GM19035 (cell line): ENCODE measurements around the gene FYTTD1.

ENCODE experiments used
- ATAC-seq: cut with Tn5 transposase; IDR thresholded peaks from one replicate; pipeline ENCODE4 v1.9.1; 2021; ENCODE audit not compliant: unreplicated experiment

FYTTD1 gene

DNA sequence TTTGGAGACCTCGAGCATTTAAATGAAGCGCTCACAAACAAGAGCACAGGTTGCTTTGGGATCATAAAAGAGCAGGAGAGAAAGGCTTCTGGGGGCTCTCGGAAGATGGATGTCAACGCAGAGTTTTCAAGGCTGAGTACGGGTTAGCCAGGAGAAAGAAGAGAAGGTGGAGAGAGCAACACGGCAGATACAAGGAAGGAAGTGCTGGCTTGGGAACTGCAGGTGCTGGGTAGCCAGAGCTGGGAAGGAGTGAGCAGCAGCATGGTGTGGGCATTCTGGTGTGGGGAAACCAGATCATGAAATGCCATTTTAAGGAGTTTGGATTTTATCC is 12.4 kb upstream of the FYTTD1 start:
- no peak for ATAC-seq

DNA sequence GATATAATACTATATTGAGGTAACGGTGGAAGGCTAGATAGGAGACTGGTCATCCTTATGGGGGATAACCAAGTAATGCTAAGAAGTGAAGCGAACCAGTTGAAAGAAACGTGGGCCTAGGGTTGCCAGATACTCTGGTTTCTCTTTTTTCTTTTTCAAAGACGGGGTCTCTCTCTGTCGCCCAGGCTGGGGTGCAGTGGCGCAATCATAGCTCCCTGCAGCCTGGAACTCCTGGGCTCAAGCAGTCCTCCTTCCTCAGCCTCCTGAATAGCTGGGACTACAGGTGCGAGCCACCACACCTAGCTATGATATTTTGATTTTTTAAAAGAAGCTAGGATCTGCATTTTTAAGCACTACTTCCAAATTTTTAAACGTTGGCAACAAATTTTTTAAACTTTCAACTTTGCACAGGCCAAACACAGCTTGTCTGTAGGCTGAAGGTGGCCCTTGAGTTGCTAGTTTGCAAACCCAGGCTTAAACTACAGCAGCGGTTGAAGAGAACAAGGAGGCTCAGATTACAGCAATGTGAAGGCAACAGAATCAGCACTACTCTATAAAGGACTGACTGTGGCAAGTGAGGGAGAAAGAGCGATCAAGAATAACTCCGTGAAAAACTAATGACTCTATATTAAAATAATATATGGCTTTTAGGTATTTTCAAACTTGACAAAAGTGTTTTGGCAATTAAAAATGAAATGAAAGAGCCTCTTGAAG is 11.8 kb upstream of the FYTTD1 start:
- ATAC-seq: no peak

GRCh38 chr3:197742787-197743186 is 6.9 kb upstream of the FYTTD1 start:
- no peak for ATAC-seq

DNA sequence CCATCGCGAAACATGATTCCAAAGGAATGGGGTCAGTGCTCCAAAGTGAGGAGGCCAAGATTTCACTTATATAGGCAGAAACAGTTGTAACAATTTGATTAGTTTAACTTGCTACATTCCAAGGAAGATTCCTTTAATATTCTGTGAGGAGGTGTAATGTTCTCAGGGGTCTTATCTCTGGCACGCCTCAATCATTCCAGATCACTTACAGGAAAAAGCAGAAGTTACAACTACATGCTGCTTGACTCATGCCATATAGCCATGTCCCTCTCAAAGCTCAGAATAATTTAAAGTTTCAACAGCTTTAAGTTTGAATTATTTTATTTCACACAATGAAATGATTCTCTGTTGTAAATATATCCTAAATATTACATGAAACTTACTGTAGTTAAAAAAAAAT is 3.5 kb upstream of the FYTTD1 start:
- ATAC-seq: no peak

- ATAC-seq: no peak
Measured at GRCh38 chr3:197746801-197747237, 2.9 kb upstream of the FYTTD1 start.

- ATAC-seq: no peak
Measured at GRCh38 chr3:197748597-197749314, 927 bp upstream of the FYTTD1 start.

- ATAC-seq: peak; percentile 31
Measured at GRCh38 chr3:197749315-197749600, 425 bp upstream of the FYTTD1 start.

- ATAC-seq: peak; percentile 40
Measured at GRCh38 chr3:197750396-197750831, 731 bp downstream of the FYTTD1 start.

GRCh38 chr3:197750858-197751737 is 1.4 kb downstream of the FYTTD1 start:
- ATAC-seq: no peak

GRCh38 chr3:197752107-197752506 is 2.4 kb downstream of the FYTTD1 start:
- no peak for ATAC-seq

DNA sequence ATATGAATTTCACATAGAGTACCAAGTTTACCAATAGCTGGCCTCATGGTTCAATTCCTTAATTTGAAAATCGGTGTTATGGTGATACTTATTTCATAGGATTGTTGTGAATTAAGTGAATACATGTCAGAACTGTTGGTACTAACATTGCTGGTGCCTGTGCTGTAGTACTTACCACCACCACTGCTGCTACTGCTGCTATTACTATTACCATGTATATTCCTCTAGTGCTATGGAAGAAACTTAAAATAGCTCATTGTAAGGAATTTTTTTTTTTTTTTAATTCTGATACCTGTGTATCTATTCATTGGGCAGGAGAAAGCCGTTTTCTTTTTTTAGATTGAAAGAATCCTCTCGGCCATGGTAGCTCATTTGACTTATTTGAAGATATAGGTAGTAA is 3.6 kb downstream of the FYTTD1 start:
- no peak for ATAC-seq

- ATAC-seq: no peak
Measured at GRCh38 chr3:197756704-197757103, 7.0 kb downstream of the FYTTD1 start.

- ATAC-seq: no peak
Measured at GRCh38 chr3:197758512-197758911, 8.8 kb downstream of the FYTTD1 start.

DNA sequence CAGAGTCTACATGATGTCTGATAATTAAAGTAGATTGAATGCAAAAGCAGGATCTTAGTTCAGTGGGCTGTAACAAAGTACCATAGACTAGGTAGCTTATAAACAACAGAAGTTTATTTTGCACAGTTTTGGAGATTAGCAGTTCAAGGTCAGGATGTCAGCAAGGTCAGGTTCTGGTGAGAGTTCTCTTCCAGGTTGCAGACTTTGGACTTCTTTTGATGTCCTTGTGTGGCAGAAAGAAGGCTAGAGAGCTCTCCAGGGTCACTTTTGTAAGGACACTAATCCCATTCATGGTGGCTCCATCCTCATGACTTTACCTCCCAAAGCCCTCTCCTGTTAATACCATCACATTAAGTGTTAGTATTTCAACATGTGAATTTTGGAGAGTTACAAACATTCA is 12.1 kb downstream of the FYTTD1 start:
- no peak for ATAC-seq

GRCh38 chr3:197775317-197775716 is 25.6 kb downstream of the FYTTD1 start:
- ATAC-seq: no peak

GRCh38 chr3:197782230-197782629 is 32.5 kb downstream of the FYTTD1 start:
- ATAC-seq: peak; percentile 59

- no peak for ATAC-seq
Measured at GRCh38 chr3:197784019-197784585, 34.4 kb downstream of the FYTTD1 start.

GRCh38 chr3:197787412-197787811 is 37.7 kb downstream of the FYTTD1 start:
- no peak for ATAC-seq

DNA sequence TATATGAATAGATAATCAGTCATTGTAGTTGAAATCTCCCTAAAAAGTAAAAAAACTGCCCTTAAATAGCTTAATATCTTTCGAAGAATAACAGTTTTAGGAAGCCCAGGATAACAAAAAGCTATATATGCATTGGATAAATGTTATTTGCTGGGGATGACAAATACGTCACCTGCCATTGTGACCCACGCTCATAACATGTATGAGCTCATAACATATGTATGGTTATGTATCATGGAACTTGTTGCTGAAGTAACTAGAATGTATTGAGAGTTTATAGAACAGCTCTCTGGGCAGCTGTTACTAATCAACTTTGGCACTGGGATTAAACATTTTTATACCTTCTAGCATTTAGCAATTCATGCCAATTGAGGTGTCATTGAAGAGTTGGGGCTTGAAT is 39.6 kb downstream of the FYTTD1 start:
- ATAC-seq: no peak

GRCh38 chr3:197790033-197790432 is 40.4 kb downstream of the FYTTD1 start:
- no peak for ATAC-seq

GRCh38 chr3:197791113-197791891 is 41.6 kb downstream of the FYTTD1 start, which contains the start of gene LRCH3:
Gene LRCH3 (plus strand): TSS chr3:197791254. CDS start chr3:197791279, 25 bp downstream.
- peak; percentile 83 for ATAC-seq
